ENCODE measurements around the gene LAMP1. TPM values are rescaled to one million over a fixed set of nuclear protein-coding genes. Genes with fewer than 3 reads are reported as not detected.

LAMP1 gene
- total RNA-seq, 2 experiments from 2014 or later: 72.2 to 80.7 TPM

DNA sequence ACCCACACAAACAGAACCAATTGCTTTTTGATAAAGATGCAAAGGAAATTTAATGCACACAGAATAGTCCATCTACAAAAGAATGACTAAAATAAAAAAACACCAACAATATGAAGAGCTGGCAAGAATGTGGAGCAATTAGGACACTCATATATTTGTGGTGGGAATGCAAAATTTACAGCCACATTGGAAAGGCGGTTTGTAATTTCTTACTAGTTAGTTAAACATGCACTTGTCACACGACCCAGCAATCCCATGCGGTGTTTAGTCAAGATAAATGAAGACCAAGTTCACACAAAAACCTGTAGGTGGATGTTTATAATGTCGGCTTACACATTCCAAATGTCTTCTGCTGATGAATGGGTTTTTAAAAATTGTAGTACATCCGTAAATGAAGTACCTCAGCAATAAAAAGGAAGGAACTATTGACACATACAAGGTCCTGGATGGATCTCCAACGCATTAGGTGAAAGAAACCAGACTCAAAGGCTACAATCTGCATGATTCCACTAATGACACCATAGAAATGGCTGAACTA is 61.7 kb downstream of the LAMP1 start:
- DNase-seq: no peak
- TF ChIP-seq, protein P1, sequence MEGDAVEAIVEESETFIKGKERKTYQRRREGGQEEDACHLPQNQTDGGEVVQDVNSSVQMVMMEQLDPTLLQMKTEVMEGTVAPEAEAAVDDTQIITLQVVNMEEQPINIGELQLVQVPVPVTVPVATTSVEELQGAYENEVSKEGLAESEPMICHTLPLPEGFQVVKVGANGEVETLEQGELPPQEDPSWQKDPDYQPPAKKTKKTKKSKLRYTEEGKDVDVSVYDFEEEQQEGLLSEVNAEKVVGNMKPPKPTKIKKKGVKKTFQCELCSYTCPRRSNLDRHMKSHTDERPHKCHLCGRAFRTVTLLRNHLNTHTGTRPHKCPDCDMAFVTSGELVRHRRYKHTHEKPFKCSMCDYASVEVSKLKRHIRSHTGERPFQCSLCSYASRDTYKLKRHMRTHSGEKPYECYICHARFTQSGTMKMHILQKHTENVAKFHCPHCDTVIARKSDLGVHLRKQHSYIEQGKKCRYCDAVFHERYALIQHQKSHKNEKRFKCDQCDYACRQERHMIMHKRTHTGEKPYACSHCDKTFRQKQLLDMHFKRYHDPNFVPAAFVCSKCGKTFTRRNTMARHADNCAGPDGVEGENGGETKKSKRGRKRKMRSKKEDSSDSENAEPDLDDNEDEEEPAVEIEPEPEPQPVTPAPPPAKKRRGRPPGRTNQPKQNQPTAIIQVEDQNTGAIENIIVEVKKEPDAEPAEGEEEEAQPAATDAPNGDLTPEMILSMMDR (IDR thresholded peaks at IDR 0.05): no peak
- Histone ChIP-seq H3K27me3 (ENCODE audit: control insufficient read depth in 1 of 2, insufficient read depth in 2 of 2, low read length in 2 of 2) (peaks cover 12 to 13% of the 10 kb centered on the region in 2 experiments), H3K9me3 (ENCODE audit: control insufficient read depth in 1 of 2, insufficient read depth in 1 of 2, low read length in 2 of 2) (peaks cover 0 to 14% of the 10 kb centered on the region in 2 experiments), H3K27ac (ENCODE audit: low read depth in 1 of 2, low read length in 2 of 2) (no peak overlapping the region), H3K36me3 (ENCODE audit: insufficient read depth, low read length) (no peaks in the 10 kb centered on the region), H3K4me3 (ENCODE audit: low read length) (no peak overlapping the region), H3K4me1 (ENCODE audit: insufficient read depth, low read length) (peaks cover 5% of the 10 kb centered on the region)
- POLR2A ChIA-PET: no interaction called here
- Mint-ChIP-seq H3K4me3 (no peak overlapping the region), H3K4me1 (ENCODE audit: low read depth) (peaks cover 8% of the 10 kb centered on the region), H3K9me3 (no peaks in the 10 kb centered on the region), H3K36me3 (ENCODE audit: low read depth) (no peaks in the 10 kb centered on the region), H3K27me3 (peaks cover 16% of the 10 kb centered on the region), H3K27ac (no peak overlapping the region)
- CTCF ChIA-PET: no interaction called here
- intact Hi-C loops (cut with DNase I, micrococcal nuclease): no loop called here
- no peak for ATAC-seq (ENCODE audit: poor library complexity)

DNA sequence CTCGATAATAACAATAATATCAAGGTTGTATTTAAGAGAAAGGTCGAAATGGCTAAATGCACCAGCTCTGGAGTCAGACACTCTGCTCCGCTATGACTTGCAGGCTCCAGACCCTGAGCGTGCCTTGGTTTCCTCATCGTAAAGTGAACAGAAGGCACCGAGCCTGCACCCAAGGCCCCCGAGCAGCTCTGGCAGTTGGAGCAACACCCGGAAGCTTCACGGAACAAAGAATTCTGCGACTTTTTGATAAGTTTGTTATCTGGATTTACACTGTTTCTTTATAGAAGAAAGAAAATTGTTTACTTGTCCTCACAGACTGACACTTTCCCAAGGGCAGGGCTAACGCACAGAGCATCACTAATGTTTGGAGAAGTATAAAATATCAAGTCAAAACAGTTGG is 62.5 kb downstream of the LAMP1 start:
- H3K4me1 Mint-ChIP-seq (ENCODE audit: low read depth): peaks cover 8% of the 10 kb centered on the region

DNA sequence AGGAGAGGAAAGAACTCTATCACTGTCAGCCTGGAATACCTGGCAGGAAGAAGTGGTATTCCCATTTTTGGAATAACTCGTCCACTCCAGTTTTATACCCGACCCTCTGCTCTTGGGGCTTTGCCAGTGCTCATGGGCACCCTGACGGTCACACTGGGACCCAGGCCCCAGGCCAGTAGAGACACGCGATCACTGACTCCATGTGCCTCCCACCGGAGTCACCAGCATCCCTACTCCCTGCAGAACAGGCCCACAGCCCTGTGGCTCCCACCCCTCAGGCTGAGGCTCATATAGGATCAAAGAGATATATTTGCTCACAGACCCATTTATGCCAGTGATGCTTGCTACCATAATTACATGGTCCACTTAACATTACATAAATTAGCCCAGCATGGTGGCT is 63.4 kb downstream of the LAMP1 start:
- no peak overlapping the region for H3K27ac Mint-ChIP-seq
- H3K9me3 ChIP-seq (ENCODE audit: control insufficient read depth in 1 of 2, insufficient read depth in 1 of 2, low read length in 2 of 2): peaks cover 0 to 24% of the 10 kb centered on the region in 2 experiments
- no peak overlapping the region for H3K4me3 Mint-ChIP-seq
- H3K27ac ChIP-seq (ENCODE audit: low read depth in 1 of 2, low read length in 2 of 2): no peak overlapping the region
- no peaks in the 10 kb centered on the region for H3K36me3 Mint-ChIP-seq (ENCODE audit: low read depth)
- no peak overlapping the region for H3K4me3 ChIP-seq (ENCODE audit: low read length)
- intact Hi-C loops (cut with DNase I, micrococcal nuclease): loop anchor here in 1 of 2 experiments (5.0 kb wide), 2 partner anchors 63 to 208 kb away; partner anchors contain the start of gene LAMP1
- peaks cover 19% of the 10 kb centered on the region for H3K27me3 Mint-ChIP-seq
- H3K4me1 ChIP-seq (ENCODE audit: insufficient read depth, low read length): peaks cover 14% of the 10 kb centered on the region
- peaks cover 23 to 24% of the 10 kb centered on the region in 2 experiments for H3K27me3 ChIP-seq (ENCODE audit: control insufficient read depth in 1 of 2, insufficient read depth in 2 of 2, low read length in 2 of 2)
- no peaks in the 10 kb centered on the region for H3K36me3 ChIP-seq (ENCODE audit: insufficient read depth, low read length)
- TF ChIP-seq, protein P1 (IDR thresholded peaks at IDR 0.05): no peak
- ATAC-seq (ENCODE audit: poor library complexity): no peak
- ChIA-PET CTCF (no interaction called here), POLR2A (no interaction called here)
- H3K4me1 Mint-ChIP-seq (ENCODE audit: low read depth): peaks cover 8% of the 10 kb centered on the region
- H3K9me3 Mint-ChIP-seq: no peaks in the 10 kb centered on the region
- no peak for DNase-seq

More for the DNA sequence above, 62.5 kb downstream of the LAMP1 start:
- Mint-ChIP-seq H3K27me3 (peaks cover 16% of the 10 kb centered on the region), H3K36me3 (ENCODE audit: low read depth) (no peaks in the 10 kb centered on the region), H3K4me3 (no peak overlapping the region), H3K27ac (no peak overlapping the region), H3K9me3 (no peaks in the 10 kb centered on the region)
- POLR2A ChIA-PET: no interaction called here
- Histone ChIP-seq H3K4me1 (ENCODE audit: insufficient read depth, low read length) (peaks cover 8% of the 10 kb centered on the region), H3K4me3 (ENCODE audit: low read length) (no peak overlapping the region), H3K36me3 (ENCODE audit: insufficient read depth, low read length) (no peaks in the 10 kb centered on the region), H3K9me3 (ENCODE audit: control insufficient read depth in 1 of 2, insufficient read depth in 1 of 2, low read length in 2 of 2) (peaks cover 0 to 17% of the 10 kb centered on the region in 2 experiments), H3K27me3 (ENCODE audit: control insufficient read depth in 1 of 2, insufficient read depth in 2 of 2, low read length in 2 of 2) (peaks cover 15% of the 10 kb centered on the region in 2 experiments), H3K27ac (ENCODE audit: low read depth in 1 of 2, low read length in 2 of 2) (no peak overlapping the region)
- TF ChIP-seq, protein P1 (IDR thresholded peaks at IDR 0.05): no peak
- DNase-seq (no peak), ATAC-seq (ENCODE audit: poor library complexity) (no peak)
- CTCF ChIA-PET: no interaction called here
- intact Hi-C loops (cut with DNase I, micrococcal nuclease): no loop called here
